GM19351 (cell line): ENCODE results near the gene PHF10.
"Not testable (repeated sequence)": the region's sequence is repeated elsewhere in the genome, so short reads cannot be mapped to it uniquely, and the experiment has no call there.

ENCODE experiments used
- ATAC-seq: cut with Tn5 transposase; IDR thresholded peaks from one replicate; pipeline ENCODE4 v1.9.1; 2021; ENCODE audit warnings: mild to moderate bottlenecking, moderate library complexity; ENCODE audit not compliant: unreplicated experiment

The PHF10 gene

GRCh38 chr6:169723200-169723909, 945 bp downstream of the PHF10 start:
- peak; percentile 37 for ATAC-seq

DNA sequence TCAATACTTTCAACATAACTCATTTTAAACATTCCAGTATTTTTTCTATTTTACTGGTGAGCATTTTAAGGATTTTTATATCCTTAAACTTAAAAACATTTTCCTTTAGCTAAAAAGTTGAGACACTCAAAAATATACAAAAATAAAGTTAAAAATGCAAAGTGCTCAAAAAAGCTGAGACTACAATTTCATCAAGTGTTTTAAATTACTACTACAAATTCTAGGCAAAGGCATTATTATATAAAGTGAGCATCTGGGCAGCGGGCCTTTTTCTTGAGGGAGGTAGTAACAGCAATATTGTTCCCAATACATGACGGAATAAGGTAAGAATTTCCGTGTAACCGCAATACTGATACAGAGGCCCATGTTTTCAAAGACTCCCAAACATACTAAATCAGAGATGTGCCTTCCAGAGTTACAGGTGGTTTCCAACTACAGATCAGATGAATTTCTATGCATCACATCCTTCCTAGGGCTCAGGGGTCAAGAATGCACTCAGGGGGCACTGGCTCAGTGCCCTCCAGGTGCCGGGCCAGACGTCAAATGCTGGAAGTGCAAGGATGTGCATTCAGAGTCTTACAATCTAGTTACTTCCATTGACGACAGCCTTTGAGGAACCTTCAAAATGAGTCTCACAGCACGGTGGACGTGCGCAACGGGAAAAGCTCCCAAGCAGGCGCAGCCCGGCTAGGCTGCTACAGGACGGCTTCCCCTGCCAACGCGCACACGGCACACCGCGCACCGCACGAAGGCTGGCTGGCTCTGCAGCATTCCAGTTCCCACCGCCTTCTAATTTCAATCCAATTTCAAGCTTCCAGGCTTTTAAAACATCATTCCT, 1.7 kb downstream of the PHF10 start:
- peak; percentile 17 for ATAC-seq

DNA sequence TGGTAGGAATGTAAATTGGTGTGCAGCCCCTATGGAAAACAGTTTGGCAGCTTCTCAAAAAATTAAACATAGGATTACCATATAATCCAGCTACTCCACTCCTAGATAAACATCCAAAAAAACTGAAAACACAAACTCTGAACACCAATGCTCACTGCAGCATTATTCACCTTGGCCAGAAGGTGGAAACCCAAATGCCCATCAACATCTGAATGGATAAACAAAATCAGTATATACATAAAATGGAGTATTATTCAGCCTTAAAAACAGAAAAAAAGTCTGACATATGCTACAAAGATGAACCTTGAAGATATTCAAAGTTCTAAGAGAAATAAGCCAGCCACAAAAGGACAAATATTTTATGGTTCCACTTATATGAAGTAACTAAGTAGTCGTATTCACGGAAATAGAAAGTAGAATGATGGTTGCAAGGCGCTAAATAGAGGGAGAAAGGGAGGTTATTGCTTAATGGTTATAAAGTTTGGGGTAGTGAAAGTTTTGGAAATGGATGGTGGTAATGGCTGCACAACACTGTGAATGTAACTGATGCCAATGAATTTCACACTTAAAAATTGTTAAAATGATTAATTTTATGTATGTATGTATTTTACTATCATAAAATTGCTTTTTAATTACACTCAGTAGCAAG, 4.0 kb downstream of the PHF10 start:
- ATAC-seq = no peak

- ATAC-seq = no peak
Measured at GRCh38 chr6:169719117-169719516, 5.2 kb downstream of the PHF10 start.

DNA sequence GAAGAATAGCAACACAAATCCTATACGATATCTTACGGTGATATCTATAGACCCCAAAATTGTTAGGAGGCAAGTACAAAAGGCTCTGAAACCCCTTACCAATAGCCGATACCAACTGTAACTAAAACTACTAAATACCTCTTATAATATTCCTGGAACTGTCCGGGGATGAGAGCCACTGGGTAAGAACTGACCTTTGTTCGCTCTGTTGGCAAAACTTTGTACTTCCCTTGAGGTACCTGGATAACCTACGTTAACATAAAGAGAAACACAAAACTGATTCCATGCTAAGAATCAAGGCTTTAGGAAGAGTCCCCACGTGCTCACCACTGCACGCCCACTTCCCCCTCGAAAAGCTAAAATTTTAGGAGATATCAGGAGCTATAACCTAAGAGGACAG, 9.7 kb downstream of the PHF10 start:
- ATAC-seq = no peak

GRCh38 chr6:169714178-169714577, 10.1 kb downstream of the PHF10 start:
- no peak for ATAC-seq

- no peak for ATAC-seq
Measured at GRCh38 chr6:169710009-169710408, 14.3 kb downstream of the PHF10 start.

GRCh38 chr6:169709293-169709692, 15.0 kb downstream of the PHF10 start:
- ATAC-seq = peak; percentile 57

DNA sequence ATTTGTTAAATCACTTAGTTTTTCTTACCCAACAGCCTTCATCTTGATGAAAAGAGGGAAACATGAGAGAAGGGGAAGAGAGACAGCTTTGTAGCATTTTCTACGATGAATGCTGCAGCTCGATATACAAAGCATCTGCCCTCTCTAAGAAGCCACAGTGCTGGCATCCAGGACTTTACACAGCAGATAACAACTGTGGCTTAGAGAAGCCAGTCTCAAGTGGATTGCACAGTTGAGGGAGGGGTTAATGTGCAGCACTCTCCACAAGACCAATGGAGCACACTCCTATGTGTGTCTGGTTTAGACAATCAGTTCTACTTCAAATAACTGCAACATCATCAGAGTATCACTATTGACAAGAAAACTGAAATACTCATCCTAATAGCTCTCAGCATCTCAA, 16.5 kb downstream of the PHF10 start:
- ATAC-seq = no peak

DNA sequence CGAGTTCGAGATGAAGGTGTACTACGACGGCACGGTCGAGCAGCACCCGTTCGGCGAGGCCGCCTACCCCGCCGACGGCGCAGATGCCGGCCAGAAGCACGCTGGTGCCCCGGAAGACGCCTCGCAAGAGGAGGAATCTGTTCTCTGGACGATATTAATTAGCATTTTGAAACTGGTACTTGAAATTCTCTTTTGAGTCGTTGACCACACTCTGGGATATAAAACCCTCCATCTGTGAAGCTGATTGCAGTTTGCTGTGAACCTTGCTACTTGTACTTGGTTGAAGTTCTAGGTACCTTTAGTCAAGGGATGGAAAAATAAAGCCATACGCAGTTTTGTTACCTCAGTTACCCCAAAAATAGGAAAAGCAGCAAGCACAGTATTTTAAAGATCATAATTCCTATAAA, 21.5 kb downstream of the PHF10 start:
- ATAC-seq = peak; percentile 15

- ATAC-seq = peak; percentile 88
Measured at GRCh38 chr6:169701954-169702839, 22.1 kb downstream of the PHF10 start, which contains the start of the genes C6orf120 and WDR27. C6orf120 (plus strand) TSS chr6:169702126; CDS start chr6:169702460, 334 bp downstream. WDR27 (minus strand) TSS chr6:169702029; CDS start chr6:169689005, 13,024 bp downstream.

DNA sequence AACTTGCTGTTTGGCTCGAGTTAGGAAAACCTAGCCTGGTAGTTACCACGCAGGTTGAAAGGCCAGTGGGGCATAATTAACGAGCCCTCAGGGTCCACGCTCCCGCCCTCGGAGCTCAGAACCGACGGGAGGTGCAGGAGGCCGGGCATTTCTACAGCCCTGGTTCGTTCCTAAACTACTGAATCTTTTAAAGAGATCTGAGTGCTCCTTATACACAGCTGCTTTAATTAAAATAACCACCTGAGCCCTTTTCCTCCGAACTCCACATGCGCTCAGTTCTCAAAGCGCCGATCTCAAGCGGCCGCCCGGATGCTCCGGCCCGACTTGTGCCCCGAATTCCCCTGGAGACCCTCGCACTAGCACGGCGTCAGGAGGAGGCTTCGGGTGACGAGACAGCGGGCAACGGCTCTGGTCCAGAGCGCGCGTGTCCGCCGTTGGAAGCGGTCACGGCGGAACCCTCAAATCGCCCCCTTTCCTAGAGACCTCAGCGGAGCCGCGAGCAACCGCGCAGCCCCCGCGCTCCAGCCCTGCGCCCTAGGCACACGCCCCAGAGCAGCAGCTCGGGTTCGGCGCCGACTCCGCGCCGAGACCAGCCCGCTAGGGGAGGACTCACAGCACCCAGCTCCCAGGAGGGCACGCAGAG, 22.9 kb downstream of the PHF10 start:
- peak; percentile 8 for ATAC-seq

DNA sequence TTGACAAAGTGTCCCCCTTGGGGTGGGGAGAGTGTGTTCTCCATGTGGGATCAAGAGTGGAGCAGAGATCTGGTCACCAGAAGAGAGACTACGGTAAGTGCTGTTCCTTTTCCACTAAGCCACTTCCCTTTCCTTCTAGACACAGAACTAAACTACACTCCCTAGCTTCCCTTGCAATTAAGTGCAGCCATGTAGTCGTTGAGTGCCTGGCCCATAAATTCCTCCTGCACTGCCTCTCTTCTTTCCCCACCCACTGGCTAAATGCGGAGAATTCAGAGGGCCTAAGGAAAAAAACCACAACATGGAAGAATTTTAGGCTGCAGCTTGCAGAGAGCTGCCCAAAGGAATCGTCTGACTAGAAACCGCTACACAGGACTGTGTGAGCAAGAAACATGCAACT, 24.0 kb downstream of the PHF10 start:
- ATAC-seq = no peak

- ATAC-seq = not testable (repeated sequence)
Measured at GRCh38 chr6:169697115-169697514, 27.2 kb downstream of the PHF10 start.

GRCh38 chr6:169695131-169695530, 29.2 kb downstream of the PHF10 start:
- ATAC-seq = no peak

DNA sequence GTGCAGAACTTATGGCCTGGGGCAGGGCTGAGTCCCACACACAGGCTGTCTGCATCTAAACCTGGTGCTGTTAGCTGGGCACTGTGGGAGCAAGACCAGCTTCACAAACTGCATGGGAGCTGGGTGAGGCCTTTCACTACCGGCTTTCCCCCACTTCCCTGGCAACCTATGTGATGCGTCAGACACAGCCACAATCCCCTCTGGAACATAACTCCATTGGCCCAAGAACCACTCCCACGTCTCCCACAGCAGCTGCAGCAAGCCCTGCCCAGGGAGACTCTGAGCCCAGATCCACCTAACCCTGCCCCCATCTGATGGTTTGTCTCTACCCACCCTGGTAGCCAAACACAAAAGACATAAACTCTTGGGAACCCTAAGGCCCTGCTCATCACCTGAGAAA, 31.8 kb downstream of the PHF10 start:
- ATAC-seq = no peak

DNA sequence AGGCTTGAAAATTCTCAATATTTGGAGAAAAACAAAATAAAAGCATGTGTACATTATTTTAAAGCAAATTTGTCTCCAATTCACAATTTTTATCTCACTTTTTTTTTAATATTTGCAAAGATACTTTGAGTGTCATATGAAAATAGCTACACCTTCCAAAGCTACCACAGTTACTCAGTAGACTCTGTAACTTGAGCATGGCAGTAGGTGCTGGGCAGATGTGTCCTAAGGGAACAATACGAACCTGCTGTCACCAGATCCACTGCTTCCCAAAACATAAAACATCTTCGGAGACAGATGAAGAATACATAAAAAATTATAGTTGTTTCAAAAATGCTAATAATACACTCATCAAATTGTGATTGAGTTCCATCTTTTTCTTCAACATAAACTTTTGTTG, 33.0 kb downstream of the PHF10 start:
- no peak for ATAC-seq

DNA sequence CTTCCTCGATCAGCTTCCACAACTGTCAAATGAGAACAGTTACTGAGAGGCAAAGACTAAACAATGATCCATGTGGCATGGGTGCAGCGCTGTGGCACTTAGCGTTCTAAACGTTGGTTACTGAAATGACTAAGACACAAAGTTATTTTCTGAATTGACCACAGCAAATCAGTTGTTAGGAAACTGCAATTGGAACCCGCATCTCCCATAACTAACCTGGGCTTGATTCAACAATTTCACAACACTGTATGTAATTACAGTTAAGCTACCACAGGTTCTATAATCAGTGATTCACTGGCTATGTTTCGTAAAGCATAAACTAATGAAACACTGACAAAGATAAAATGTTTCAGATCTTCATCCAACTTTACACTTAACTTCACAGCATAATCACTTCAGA, 35.0 kb downstream of the PHF10 start:
- ATAC-seq = no peak

DNA sequence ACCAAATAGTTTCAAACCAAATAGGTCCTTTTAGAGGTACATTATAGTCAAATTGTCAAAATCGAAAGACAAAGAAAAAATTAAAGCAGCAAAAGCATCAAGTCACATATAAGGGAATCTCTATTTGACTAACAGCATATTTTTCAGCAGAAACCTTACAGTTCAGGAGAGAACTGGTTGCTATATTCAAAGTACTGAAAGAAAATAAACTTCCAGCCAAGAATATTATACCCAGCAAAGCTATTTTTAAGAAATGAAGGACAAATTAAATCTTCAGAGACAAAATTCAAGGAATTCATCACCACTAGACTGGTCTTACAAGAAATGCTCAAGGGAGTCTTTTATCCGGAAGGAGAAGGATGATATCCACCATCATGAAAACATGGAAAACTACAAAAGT, 38.4 kb downstream of the PHF10 start:
- ATAC-seq = no peak

DNA sequence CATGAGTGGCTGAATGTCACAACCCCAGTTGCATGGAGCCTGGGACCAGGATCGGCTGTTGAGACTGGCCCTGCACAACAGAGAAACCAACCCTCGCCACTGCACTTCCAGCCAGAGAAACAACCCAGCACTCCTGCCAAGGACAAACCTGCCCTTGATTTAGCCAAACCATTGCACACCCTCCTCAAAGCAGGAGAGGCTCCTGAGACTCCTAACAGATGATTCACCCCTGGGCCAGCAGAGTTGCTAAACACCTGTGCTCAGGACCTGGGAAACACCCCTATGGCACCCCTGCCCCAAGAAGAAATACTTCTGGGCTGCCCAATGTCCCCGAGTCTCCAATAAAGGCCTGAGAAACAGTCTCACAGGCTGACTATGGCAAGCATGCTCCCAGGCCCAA, 40.2 kb downstream of the PHF10 start:
- no peak for ATAC-seq
